T-cell (primary cell): ENCODE measurements around the gene TUBGCP2. TPM values are rescaled to one million over a fixed set of nuclear protein-coding genes. Genes with fewer than 3 reads are reported as not detected.

Experiments used
- ATAC-seq, 4 experiments: fragments of 200-7000 bp in 3 of 4; fragments of 150-1000 bp in 1 of 4; cut with Tn5 transposase; replicated peaks in 1 of 4; 1 replicate in 3 of 4; 2 replicates in 1 of 4; pipeline ENCODE4 v1.10.0; 2021; ENCODE audit warnings: moderate library complexity in 3 of 4, mild to moderate bottlenecking in 2 of 4, moderate number of reproducible peaks in 1 of 4
- CTCF ChIA-PET, 2 donors: fragments of 300-600 bp; sonication (Branson Sonifier 250); formaldehyde crosslinking; loops; one replicate each; lab custom pipeline; 2022; ENCODE audit warnings: antibody characterized with exemption in 2 of 2; lab: Charles Lee
- POLR2A ChIA-PET, 2 donors: fragments of 300-600 bp; sonication (Branson Sonifier 250); formaldehyde crosslinking; loops; one replicate each; lab custom pipeline; 2022; ENCODE audit warnings: antibody characterized with exemption in 2 of 2; lab: Charles Lee
- DNase-seq, 35 experiments: peaks; one replicate each; pipeline versions ENCODE4 v3.0.0 to v3.0.0-alpha.2; 2013 to 2023
- H3K27ac ChIP-seq: one replicate; pipeline ENCODE4 v1.5.1; 2013; ENCODE audit warnings: low read length
- H3K27me3 ChIP-seq, 2 experiments: replicated peaks in 1 of 2; 1 replicate in 1 of 2; 2 replicates in 1 of 2; pipeline versions ENCODE4 v1.6.1 to v1.7.0; 2013; ENCODE audit warnings: low read length in 1 of 2, mixed read lengths in 1 of 2; ENCODE audit not compliant: control insufficient read depth in 2 of 2, insufficient read depth in 2 of 2; ENCODE audit errors: extremely low read depth in 1 of 2
- H3K36me3 ChIP-seq, 2 donors: 1 replicate in 1 of 2; 2 replicates in 1 of 2; pipeline versions ENCODE4 v1.6.1 to v1.7.0; 2013; ENCODE audit warnings: low read length in 1 of 2; ENCODE audit not compliant: control insufficient read depth in 2 of 2, insufficient read depth in 1 of 2; ENCODE audit errors: extremely low read depth in 1 of 2
- H3K4me1 ChIP-seq, 2 experiments: 1 replicate in 1 of 2; 2 replicates in 1 of 2; pipeline versions ENCODE4 v1.6.1 to v1.7.0; 2013; ENCODE audit warnings: low read length in 2 of 2, mixed read lengths in 1 of 2; ENCODE audit not compliant: insufficient read depth in 2 of 2, control insufficient read depth in 1 of 2; ENCODE audit errors: extremely low read depth in 1 of 2
- H3K4me3 ChIP-seq, 2 donors: 1 replicate in 1 of 2; 2 replicates in 1 of 2; pipeline versions ENCODE4 v1.5.1 to v1.7.0; 2013; ENCODE audit warnings: mild to moderate bottlenecking in 2 of 2, low read length in 1 of 2, moderate library complexity in 1 of 2; ENCODE audit not compliant: control insufficient read depth in 1 of 2; ENCODE audit errors: extremely low read depth in 1 of 2
- H3K9me3 ChIP-seq: 2 replicates; pipeline ENCODE4 v1.7.0; 2013
- H3K27ac Mint-ChIP-seq, 2 donors: one replicate each; pipeline ENCODE4 v1.8.0; 2020 to 2021; ENCODE audit warnings: mild to moderate bottlenecking in 2 of 2, mixed read lengths in 2 of 2
- H3K27me3 Mint-ChIP-seq, 2 donors: one replicate each; pipeline ENCODE4 v1.8.0; 2021 to 2022; ENCODE audit warnings: mixed read lengths in 2 of 2
- H3K36me3 Mint-ChIP-seq: one replicate; pipeline ENCODE4 v1.8.0; 2021; ENCODE audit warnings: mixed read lengths
- H3K4me1 Mint-ChIP-seq, 3 donors: one replicate each; pipeline ENCODE4 v1.8.0; 2020 to 2022; ENCODE audit warnings: mixed read lengths in 3 of 3, mild to moderate bottlenecking in 1 of 3
- H3K4me3 Mint-ChIP-seq, 3 donors: one replicate each; pipeline ENCODE4 v1.8.0; 2020 to 2022; ENCODE audit warnings: mild to moderate bottlenecking in 3 of 3, mixed read lengths in 3 of 3, moderate library complexity in 3 of 3
- H3K9me3 Mint-ChIP-seq, 3 donors: one replicate each; pipeline ENCODE4 v1.8.0; 2020 to 2022; ENCODE audit warnings: mixed read lengths in 3 of 3
- WGBS: methylation state at CpG from one replicate; pipeline ENCODE4 v1.1.5; 2013; ENCODE audit warnings: missing lambda C conversion rate; ENCODE audit not compliant: insufficient coverage; 5-methylcytosine and 5-hydroxymethylcytosine counted together
- total RNA-seq, 35 experiments: library from RNA in 6 of 35; stranded (reverse) in 6 of 35; fragments of 120-200 nt in 1 of 35; gene quantifications; one replicate each; pipeline versions ENCODE4 v1.2.1 to v1.2.4 and lab custom pipeline; 2013 to 2026

The TUBGCP2 gene
- total RNA-seq, 5 donors from 2014 or later (not counting 1 experiment from before 2014, with no cell fraction given): 64.5 to 80.8 (median 72.7) TPM

DNA sequence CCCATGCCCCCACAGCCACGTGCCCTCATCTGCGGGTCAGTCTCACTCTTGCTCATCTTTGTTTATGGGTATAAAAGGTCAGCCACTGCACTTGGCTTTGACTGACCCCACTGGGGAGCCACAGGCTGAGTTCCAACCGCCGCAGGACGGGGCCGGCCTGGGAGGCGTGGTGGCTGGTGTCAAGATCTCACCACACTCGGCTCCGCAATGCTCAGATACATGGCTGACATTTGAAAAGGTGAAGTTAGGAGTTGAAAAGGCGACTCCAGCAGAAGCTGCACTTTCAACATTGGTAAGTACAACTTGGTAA lies 14.9 kb downstream of the TUBGCP2 start:
- no peak for ATAC-seq

DNA sequence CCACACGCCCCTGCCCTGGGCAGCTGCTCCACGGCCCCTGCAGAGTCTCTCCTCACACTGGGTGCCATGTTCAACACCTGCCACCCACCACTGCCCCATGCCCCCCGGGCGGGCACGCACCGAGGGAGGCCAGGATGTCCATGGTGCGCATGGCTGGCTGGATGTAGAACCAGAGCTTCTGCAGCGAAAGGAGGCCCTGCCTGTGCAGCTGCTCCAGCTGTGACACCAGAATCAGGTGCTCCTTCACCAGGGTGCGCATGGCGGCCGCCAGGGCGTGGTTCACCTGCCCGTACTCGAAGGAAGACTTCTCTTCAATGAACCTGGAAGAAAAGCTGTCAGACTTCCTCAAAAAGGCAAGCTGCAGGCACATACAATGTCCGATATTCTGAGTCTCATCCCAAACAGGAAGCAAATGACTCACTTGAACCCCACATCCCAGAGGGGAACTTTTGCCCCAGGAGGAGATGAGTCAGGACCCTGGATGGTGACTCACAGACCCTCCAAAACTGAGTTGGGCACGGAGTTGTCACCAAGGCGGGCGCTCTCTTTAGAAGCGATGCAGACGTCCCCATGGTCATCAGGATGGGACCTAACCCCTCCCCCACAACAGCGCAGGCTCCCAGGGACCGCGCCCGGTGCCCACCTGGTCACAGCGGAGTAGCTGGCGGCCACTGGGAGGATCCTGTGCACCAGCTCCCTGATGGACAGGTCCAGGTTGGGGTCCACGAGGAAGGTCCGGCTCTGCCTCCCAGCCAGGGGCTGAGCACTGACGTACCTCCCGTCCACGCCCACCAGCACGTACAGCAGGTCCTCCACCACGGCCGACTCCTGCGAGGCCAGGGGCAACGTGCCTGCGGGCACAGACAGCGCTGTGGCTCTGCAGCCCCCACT lies 15.5 kb downstream of the TUBGCP2 start:
- Mint-ChIP-seq H3K27ac (no peak overlapping the region), H3K36me3 (peaks cover 46% of the 10 kb centered on the region), H3K9me3 (no peaks in the 10 kb centered on the region), H3K4me1 (no peaks in the 10 kb centered on the region), H3K4me3 (no peak overlapping the region), H3K27me3 (no peaks in the 10 kb centered on the region)
- ChIA-PET POLR2A (no interaction called here), CTCF (no interaction called here)
- no peaks in the 10 kb centered on the region for H3K4me1 ChIP-seq
- H3K9me3 ChIP-seq: no peaks in the 10 kb centered on the region
- ATAC-seq (no peak), DNase-seq (no peak)
- no peak overlapping the region for H3K4me3 ChIP-seq
- H3K27me3 ChIP-seq: no peaks in the 10 kb centered on the region
- peaks cover 45 to 81% of the 10 kb centered on the region in 2 donors for H3K36me3 ChIP-seq
- WGBS: 95% methylated on average over 38 of the region's 38 CpGs
- no peak overlapping the region for H3K27ac ChIP-seq

More for the DNA sequence above, 14.9 kb downstream of the TUBGCP2 start:
- DNase-seq: no peak
- WGBS: 96% methylated on average over 8 of the region's 10 CpGs
- ChIA-PET POLR2A (no interaction called here), CTCF (no interaction called here)
- no peaks in the 10 kb centered on the region for H3K4me1 Mint-ChIP-seq
- H3K27me3 Mint-ChIP-seq: no peaks in the 10 kb centered on the region
- H3K36me3 Mint-ChIP-seq: peaks cover 50% of the 10 kb centered on the region
- no peak overlapping the region for H3K4me3 Mint-ChIP-seq
- no peaks in the 10 kb centered on the region for H3K9me3 Mint-ChIP-seq
- no peaks in the 10 kb centered on the region for H3K4me1 ChIP-seq
- H3K27me3 ChIP-seq: no peaks in the 10 kb centered on the region
- H3K36me3 ChIP-seq: peaks cover 47 to 83% of the 10 kb centered on the region in 2 donors
- no peak overlapping the region for H3K27ac Mint-ChIP-seq
- H3K27ac ChIP-seq: no peak overlapping the region
- no peaks in the 10 kb centered on the region for H3K9me3 ChIP-seq
- no peak overlapping the region for H3K4me3 ChIP-seq

DNA sequence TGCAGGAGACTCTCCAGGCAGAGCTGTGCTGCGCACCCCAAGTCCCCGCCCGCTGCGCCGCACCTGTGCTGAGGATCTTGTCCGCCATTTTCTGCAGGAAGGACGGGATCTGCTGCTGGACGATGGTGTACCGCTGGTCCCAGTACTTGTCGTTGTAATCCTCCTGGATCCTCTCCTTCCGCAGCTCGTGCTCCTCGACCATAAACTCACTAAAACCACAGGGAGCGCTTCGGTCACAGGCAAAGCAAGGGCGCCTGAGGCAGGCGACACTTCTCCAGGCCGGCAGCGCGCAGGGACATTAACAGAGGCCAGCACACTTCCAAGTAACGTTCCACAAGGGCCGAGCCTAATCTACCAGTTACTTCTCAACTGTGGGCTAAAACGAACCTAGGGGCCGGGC lies 18.9 kb downstream of the TUBGCP2 start:
- peaks cover 50% of the 10 kb centered on the region for H3K36me3 Mint-ChIP-seq
- POLR2A ChIA-PET: no interaction called here
- no peaks in the 10 kb centered on the region for H3K4me1 ChIP-seq

DNA sequence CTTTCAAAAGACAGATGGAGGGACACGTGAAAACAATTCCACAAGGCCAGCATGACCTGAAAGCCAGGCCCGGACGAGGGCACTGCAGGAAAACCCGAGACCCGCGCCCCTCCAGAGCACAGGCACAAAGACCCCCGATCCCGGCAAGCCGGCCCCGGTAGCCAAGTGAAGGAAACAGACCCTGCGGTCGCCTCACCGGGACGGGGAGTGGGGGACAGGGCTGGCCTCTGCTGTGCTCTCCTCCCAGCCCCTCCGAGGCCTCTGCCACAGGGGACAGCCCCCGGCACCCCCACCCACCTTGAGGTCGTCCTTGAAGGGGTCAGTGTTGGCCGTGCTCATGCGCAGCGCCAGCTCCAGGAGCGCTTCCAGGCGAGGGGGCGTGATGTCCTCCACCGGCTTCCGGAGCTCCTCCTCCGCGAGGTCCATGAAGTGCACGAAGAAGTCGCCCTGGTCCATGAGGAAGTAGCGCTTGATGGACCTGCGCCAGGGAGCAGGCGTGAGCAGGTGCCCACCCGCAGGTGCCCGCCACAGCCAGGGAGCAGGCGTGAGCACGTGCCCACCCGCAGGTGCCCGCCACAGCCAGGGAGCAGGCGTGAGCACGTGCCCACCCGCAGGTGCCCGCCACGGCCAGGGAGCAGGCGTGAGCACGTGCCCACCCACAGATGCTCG lies 20.7 kb downstream of the TUBGCP2 start:
- H3K4me1 ChIP-seq: no peaks in the 10 kb centered on the region
- ATAC-seq: no peak
- no peaks in the 10 kb centered on the region for H3K9me3 ChIP-seq
- H3K27ac ChIP-seq: no peak overlapping the region
- Mint-ChIP-seq H3K27ac (no peak overlapping the region), H3K27me3 (no peaks in the 10 kb centered on the region), H3K4me1 (no peaks in the 10 kb centered on the region), H3K9me3 (no peaks in the 10 kb centered on the region), H3K36me3 (peaks cover 51% of the 10 kb centered on the region), H3K4me3 (no peak overlapping the region)
- no peak for DNase-seq
- ChIA-PET CTCF (no interaction called here), POLR2A (no interaction called here)
- 98% methylated on average over 33 of the region's 46 CpGs for WGBS
- no peaks in the 10 kb centered on the region for H3K27me3 ChIP-seq
- H3K4me3 ChIP-seq: no peak overlapping the region
- peaks cover 24 to 74% of the 10 kb centered on the region in 2 donors for H3K36me3 ChIP-seq

More for the DNA sequence above, 18.9 kb downstream of the TUBGCP2 start:
- Histone ChIP-seq H3K9me3 (no peaks in the 10 kb centered on the region), H3K36me3 (peaks cover 29 to 72% of the 10 kb centered on the region in 2 donors), H3K4me3 (no peak overlapping the region), H3K27ac (no peak overlapping the region), H3K27me3 (no peaks in the 10 kb centered on the region)
- Mint-ChIP-seq H3K4me3 (no peak overlapping the region), H3K27ac (no peak overlapping the region), H3K27me3 (no peaks in the 10 kb centered on the region), H3K4me1 (no peaks in the 10 kb centered on the region), H3K9me3 (no peaks in the 10 kb centered on the region)
- ATAC-seq: no peak
- CTCF ChIA-PET: no interaction called here
- DNase-seq: no peak
- 93% methylated on average over 20 of the region's 24 CpGs for WGBS

DNA sequence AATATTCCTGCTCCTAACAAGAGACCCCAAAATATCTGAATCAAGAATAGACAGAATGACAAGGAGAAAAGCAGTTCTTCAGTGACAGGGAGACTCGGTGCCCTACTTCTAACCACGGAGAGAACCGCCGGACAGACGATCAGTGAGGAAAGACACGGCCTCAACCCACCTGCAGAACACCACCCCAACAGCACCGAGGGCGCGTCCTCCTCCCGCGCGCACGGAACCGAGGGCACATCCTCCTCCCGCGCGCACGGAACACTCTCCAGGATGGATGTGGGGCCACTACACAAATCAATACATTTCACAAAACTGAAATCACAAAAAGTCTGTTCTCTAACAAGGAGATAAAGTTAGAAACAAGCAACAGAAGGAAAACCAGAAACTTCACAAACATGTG lies 22.3 kb downstream of the TUBGCP2 start:
- Mint-ChIP-seq H3K36me3 (peaks cover 60% of the 10 kb centered on the region), H3K4me3 (no peak overlapping the region), H3K27me3 (no peaks in the 10 kb centered on the region), H3K9me3 (no peaks in the 10 kb centered on the region), H3K27ac (no peak overlapping the region), H3K4me1 (no peaks in the 10 kb centered on the region)
- DNase-seq: no peak
- H3K36me3 ChIP-seq: peaks cover 33 to 81% of the 10 kb centered on the region in 2 donors
- no peak overlapping the region for H3K4me3 ChIP-seq
- no peaks in the 10 kb centered on the region for H3K27me3 ChIP-seq
- H3K4me1 ChIP-seq: no peaks in the 10 kb centered on the region
- H3K27ac ChIP-seq: no peak overlapping the region
- ChIA-PET POLR2A (no interaction called here), CTCF (no interaction called here)
- WGBS: 95% methylated on average over 8 of the region's 18 CpGs
- no peak for ATAC-seq
- H3K9me3 ChIP-seq: no peaks in the 10 kb centered on the region

DNA sequence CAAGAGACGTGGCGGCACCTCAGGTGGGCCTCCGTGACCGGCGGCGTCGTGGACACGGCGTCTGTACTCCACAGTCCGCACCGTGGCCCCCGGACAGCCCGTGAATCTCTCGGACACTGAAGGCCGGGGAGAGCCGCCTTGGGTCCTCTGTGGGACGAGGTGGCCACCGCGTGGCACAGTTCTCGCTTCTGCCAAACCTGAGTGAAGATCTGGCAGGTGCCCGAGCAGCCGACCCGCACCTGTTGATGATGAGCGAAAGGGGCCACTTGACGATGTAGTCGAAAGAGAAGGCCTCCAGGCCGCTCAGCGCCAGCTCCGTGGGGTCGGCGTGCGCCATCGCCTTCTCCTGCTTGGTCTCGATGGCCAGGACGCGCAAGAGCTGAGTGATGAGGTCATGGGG lies 23.5 kb downstream of the TUBGCP2 start:
- Histone ChIP-seq H3K4me1 (peaks cover 0 to under 1% of the 10 kb centered on the region in 2 experiments), H3K36me3 (peaks cover 36 to 80% of the 10 kb centered on the region in 2 donors), H3K27me3 (no peaks in the 10 kb centered on the region), H3K9me3 (no peaks in the 10 kb centered on the region), H3K27ac (no peak overlapping the region), H3K4me3 (no peak overlapping the region)
- ChIA-PET POLR2A (no interaction called here), CTCF (no interaction called here)
- no peak for DNase-seq
- peaks cover 54% of the 10 kb centered on the region for H3K36me3 Mint-ChIP-seq
- H3K27ac Mint-ChIP-seq: no peak overlapping the region
- H3K27me3 Mint-ChIP-seq: no peaks in the 10 kb centered on the region
- no peak overlapping the region for H3K4me3 Mint-ChIP-seq
- ATAC-seq: no peak
- no peaks in the 10 kb centered on the region for H3K4me1 Mint-ChIP-seq
- no peaks in the 10 kb centered on the region for H3K9me3 Mint-ChIP-seq
- 95% methylated on average over 33 of the region's 36 CpGs for WGBS
